Panc1 (cell line): ENCODE measurements around the gene SLC10A3.

Experiments used
- CTCF ChIP-seq: fragments of 450-650 bp; IDR thresholded peaks from 2 replicates; pipeline ENCODE4 v1.5.1; 2017; ENCODE audit warnings: mild to moderate bottlenecking
- POLR2AphosphoS5 ChIP-seq: IDR thresholded peaks from 2 replicates; pipeline ENCODE4 v1.6.1; 2012; ENCODE audit warnings: mild to moderate bottlenecking, low read depth, low read length, moderate library complexity
- REST ChIP-seq, 2 experiments: IDR thresholded peaks; 2 replicates each; pipeline ENCODE4 v1.6.1; 2011 to 2012; ENCODE audit warnings: low read depth in 2 of 2, control low read depth in 1 of 2, low read length in 1 of 2, mild to moderate bottlenecking in 1 of 2, moderate library complexity in 1 of 2; ENCODE audit not compliant: insufficient read depth in 1 of 2
- TCF7L2 ChIP-seq: IDR thresholded peaks from 2 replicates; pipeline ENCODE4 v1.6.1; 2011; ENCODE audit warnings: mild to moderate bottlenecking, low read depth, low read length, inconsistent platforms

GRCh38 chrX:154465601-154466000, 24.8 kb downstream of the SLC10A3 start:
- TF ChIP-seq CTCF (no peak), TCF7L2 (no peak), POLR2AphosphoS5 (no peak), REST (IDR thresholded peaks at IDR 0.05; ENCODE audit: insufficient read depth in 1 of 2, low read depth in 2 of 2, low read length in 1 of 2) (no peak)
